Activated T-helper 17 cell treated with anti-CD3 and anti-CD28 coated beads, Interleukin-2, amount 50 U/mL, for 72 hours (primary cell): ENCODE measurements around the gene THG1L. TPM values are rescaled to one million over a fixed set of nuclear protein-coding genes. Genes with fewer than 3 reads are reported as not detected.

Source experiments
- ATAC-seq: fragments of 150-1000 bp; cut with Tn5 transposase; replicated peaks from 2 replicates; pipeline ENCODE4 v1.10.0; 2021; ENCODE audit warnings: mild to moderate bottlenecking, moderate library complexity
- H3K27ac Mint-ChIP-seq: one replicate; pipeline ENCODE4 v1.8.0; 2022; ENCODE audit warnings: mixed read lengths
- H3K27me3 Mint-ChIP-seq: one replicate; pipeline ENCODE4 v1.8.0; 2022; ENCODE audit warnings: mixed read lengths
- H3K36me3 Mint-ChIP-seq: one replicate; pipeline ENCODE4 v1.8.0; 2022; ENCODE audit warnings: low read depth, mild to moderate bottlenecking, mixed read lengths
- H3K4me1 Mint-ChIP-seq: one replicate; pipeline ENCODE4 v1.8.0; 2022; ENCODE audit warnings: mixed read lengths
- H3K4me3 Mint-ChIP-seq: one replicate; pipeline ENCODE4 v1.8.0; 2022; ENCODE audit warnings: mild to moderate bottlenecking, mixed read lengths
- H3K9me3 Mint-ChIP-seq: one replicate; pipeline ENCODE4 v1.8.0; 2022; ENCODE audit warnings: mixed read lengths
- total RNA-seq, 2 donors: library from RNA; stranded (reverse); gene quantifications; one replicate each; pipeline ENCODE4 v1.2.3, GENCODE V29; 2022

Gene THG1L
- total RNA-seq, 2 donors from 2014 or later = 11.0 to 12.1 TPM

DNA sequence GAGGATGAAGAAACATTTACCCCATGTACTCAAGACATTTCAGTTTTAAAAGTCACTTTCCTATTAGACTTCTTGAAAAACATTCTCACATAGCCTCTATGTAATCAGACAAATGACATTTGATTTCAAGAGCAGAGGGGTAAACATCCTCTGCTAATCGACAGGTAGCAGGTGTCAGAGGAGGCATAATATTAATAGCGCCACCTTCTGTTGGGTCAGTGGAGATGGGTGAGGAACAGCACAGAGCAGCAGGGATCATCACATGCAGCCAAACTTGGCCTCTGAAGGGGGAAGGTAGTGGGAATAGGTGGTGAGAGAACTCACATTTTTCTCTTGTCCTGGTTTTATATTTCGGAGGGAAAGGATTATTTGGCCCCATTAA is 9.0 kb downstream of the THG1L start:
- peak; percentile 22 for ATAC-seq
- H3K27ac Mint-ChIP-seq = no peak overlapping the region
- H3K36me3 Mint-ChIP-seq = peaks cover 48% of the 10 kb centered on the region
- no peaks in the 10 kb centered on the region for H3K27me3 Mint-ChIP-seq
- H3K4me3 Mint-ChIP-seq = no peak overlapping the region
- H3K4me1 Mint-ChIP-seq = peaks cover 13% of the 10 kb centered on the region
- H3K9me3 Mint-ChIP-seq = no peaks in the 10 kb centered on the region

- H3K27ac Mint-ChIP-seq = no peak overlapping the region
- H3K27me3 Mint-ChIP-seq = no peaks in the 10 kb centered on the region
- H3K36me3 Mint-ChIP-seq = peaks cover 44% of the 10 kb centered on the region
- no peak overlapping the region for H3K4me3 Mint-ChIP-seq
- H3K4me1 Mint-ChIP-seq = peaks cover 18% of the 10 kb centered on the region
- ATAC-seq = no peak
- H3K9me3 Mint-ChIP-seq = no peaks in the 10 kb centered on the region
These were observed 9.9 kb downstream of the THG1L start for GRCh38 chr5:157741131-157741530.

DNA sequence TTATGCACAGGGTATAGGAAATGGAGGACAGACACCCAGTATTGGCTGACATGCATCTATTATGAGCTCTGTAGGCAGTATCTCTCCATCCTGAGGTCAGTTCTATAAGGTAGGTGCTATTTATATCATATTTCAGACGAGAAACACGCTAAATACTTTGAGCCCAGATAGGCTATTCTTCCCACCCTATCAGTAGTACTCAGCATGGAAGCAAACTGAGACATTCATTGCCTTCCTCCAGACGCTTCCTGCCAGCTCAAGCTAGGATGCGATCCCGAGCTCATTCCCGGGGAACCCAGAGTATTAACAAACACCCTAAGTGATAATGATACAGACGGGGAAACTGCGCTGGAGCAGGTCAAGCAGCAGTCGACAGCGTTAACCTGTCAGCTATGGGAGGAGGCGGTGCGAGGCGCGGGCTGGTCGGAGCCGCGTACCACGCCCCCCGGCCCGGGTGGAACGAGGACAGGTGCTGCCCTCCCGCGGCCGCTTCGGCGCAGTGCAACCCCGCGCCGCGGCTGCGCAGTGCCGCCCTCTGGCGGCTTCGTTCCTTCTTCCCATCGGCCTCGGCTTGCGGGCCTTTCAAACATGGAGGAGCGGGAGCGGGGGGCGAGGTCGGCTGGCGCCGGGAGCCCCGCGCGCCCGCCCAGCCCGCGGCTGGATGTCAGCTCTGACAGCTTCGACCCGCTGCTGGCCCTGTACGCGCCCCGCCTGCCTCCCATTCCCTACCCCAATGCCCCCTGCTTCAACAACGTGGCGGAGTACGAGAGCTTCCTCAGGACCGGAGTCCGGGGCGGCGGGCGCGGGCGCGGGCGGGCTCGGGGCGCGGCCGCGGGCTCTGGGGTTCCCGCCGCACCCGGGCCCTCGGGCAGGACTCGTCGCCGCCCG is 12.2 kb downstream of the THG1L start, which contains the start of gene LSM11:
Gene LSM11 (plus strand): TSS at position 550 of the 888 bp plus-strand sequence. CDS start 39 bp downstream, at position 589.
- Mint-ChIP-seq H3K27ac (peak within 1 kb of the TSS; percentile 86), H3K27me3 (no peaks in the 10 kb centered on the region), H3K4me3 (peak within 1 kb of the TSS; percentile 93), H3K36me3 (peaks cover 22% of the 10 kb centered on the region), H3K4me1 (peaks cover 27% of the 10 kb centered on the region), H3K9me3 (no peaks in the 10 kb centered on the region)
- peak; percentile 94 for ATAC-seq

DNA sequence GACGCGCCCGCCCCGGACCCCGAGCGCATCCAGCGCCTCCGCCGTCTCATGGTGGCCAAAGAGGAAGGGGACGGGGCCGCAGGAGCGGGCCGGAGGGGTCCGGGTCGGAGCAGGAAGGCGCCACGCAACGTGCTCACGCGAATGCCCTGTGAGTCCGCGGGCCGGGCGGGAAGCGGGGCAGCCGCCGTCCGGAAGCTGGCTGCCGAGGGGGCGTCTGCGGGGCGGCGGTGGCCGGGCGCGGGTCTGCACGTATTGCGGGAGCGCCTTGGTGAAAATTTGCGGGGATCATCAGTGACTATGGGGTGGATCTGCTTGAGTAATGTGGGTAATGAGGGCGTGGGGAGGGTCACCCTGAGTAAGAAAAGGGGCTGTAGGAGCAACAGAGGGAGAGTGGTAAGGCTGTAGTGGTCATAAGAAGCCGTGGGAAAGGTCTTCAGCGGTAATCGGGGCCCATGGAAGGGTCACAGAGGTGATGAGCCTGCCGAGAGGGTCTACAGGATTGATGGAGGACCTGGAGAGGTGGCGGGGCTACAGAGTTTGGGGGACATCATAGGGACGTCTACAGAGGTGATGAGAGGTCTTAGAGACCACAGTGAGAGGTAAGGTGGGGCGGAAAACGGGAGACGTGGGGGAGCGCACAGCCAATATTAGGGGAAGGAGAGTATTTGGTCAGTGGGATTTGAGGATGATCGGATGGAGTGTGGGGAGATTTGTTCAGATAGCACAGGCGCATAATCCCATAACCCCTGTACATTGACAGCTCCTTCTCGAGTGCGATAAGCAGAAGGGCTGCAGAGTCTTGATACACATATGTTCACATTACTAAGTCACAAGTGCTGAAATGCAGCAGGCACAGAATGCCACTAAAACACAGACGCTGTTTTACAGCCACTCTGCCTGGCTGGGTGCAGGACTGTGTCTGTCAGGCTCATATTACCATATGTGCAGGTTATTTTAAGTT is 13.1 kb downstream of the THG1L start:
- peak; percentile 26 for ATAC-seq
- peak overlapping the region; percentile 93 for H3K4me3 Mint-ChIP-seq

GRCh38 chr5:157745041-157745456 is 13.8 kb downstream of the THG1L start:
- no peaks in the 10 kb centered on the region for H3K9me3 Mint-ChIP-seq
- H3K4me1 Mint-ChIP-seq = peaks cover 34% of the 10 kb centered on the region
- H3K27me3 Mint-ChIP-seq = no peaks in the 10 kb centered on the region
- no peak for ATAC-seq
- peak overlapping the region; percentile 86 for H3K27ac Mint-ChIP-seq
- peaks cover 12% of the 10 kb centered on the region for H3K36me3 Mint-ChIP-seq
- H3K4me3 Mint-ChIP-seq = peak overlapping the region; percentile 93

More for the DNA sequence above, 13.1 kb downstream of the THG1L start:
- peaks cover 16% of the 10 kb centered on the region for H3K36me3 Mint-ChIP-seq
- H3K9me3 Mint-ChIP-seq = no peaks in the 10 kb centered on the region
- no peaks in the 10 kb centered on the region for H3K27me3 Mint-ChIP-seq
- H3K4me1 Mint-ChIP-seq = peaks cover 34% of the 10 kb centered on the region
- peak overlapping the region; percentile 86 for H3K27ac Mint-ChIP-seq

DNA sequence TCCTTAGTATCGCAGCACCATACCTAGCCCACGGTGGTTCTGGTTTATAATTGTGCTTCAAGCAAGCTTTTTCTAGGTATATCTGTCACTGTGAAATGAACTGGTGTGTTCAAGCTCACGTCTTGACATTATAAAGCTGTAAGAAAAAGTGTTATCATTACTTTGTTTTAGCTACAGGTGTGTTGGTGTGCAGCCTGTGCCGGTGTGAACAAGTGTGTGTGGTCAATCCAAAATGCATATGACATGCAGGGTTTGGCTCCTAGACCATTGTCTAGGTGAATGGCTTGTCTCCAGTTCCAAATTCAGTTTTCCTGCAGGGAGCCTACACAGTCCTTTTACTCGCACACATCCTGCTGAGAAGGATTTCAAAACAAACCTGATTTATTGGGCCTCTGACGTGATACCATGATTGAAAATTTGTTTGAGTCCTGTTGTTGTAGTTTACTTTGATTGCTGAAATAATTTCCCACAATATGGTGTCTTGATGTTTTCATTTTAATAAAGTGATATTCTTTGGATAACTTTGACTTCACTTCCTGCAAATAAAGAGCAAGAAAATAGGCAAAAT is 16.0 kb downstream of the THG1L start:
- peaks cover 26% of the 10 kb centered on the region for H3K36me3 Mint-ChIP-seq
- peak overlapping the region; percentile 33 for H3K4me3 Mint-ChIP-seq
- H3K27ac Mint-ChIP-seq = no peak overlapping the region
- ATAC-seq = no peak
- H3K4me1 Mint-ChIP-seq = peaks cover 34% of the 10 kb centered on the region
- no peaks in the 10 kb centered on the region for H3K27me3 Mint-ChIP-seq
- H3K9me3 Mint-ChIP-seq = no peaks in the 10 kb centered on the region

DNA sequence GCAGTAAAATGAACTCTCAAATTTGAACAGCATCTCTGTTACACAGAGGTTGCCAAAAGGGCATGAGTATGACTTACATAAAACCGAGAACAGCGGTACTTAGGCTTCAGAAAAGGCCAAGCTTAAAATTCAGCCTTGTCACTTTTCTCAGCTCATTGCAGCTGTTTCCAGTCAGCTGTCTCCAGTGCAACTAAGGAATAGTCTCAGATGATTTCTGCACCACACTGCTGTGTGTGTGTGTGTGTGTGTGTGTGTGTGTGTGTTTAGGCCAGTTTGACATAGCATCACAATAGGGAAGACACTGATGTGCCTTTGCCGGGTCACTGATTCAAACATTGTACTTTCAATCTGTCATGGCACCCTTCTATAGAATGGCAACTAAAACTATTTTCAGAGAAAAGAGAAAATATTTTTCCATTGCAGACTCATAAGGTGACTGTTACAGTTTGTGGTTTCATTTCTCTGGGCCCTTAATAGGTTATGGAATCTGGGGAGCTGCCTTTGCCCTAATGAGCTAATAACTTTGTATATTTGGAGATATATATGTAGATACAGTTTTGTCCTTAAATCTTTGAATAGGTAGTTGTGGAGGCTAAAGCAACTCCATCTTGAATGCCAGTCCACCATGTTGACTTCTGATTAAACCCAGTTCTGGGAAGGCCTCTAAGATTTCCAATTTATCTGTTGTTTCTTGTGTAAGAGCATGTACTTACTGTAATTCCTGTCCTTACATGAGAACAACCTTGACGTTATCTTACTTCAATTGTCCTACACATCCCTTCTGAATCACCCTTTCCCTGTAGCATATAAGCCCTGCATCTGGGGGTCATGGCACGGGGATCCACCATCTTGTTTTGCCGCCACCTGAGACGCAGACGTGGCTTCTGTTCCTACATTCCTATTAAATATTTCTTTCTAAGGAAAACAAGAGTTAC is 16.8 kb downstream of the THG1L start:
- Mint-ChIP-seq H3K27me3 (no peaks in the 10 kb centered on the region), H3K27ac (no peak overlapping the region), H3K4me1 (peaks cover 29% of the 10 kb centered on the region), H3K9me3 (no peaks in the 10 kb centered on the region), H3K4me3 (peak overlapping the region; percentile 33), H3K36me3 (peaks cover 33% of the 10 kb centered on the region)
- ATAC-seq = peak; percentile 20

- H3K4me1 Mint-ChIP-seq = peaks cover 29% of the 10 kb centered on the region
- H3K27ac Mint-ChIP-seq = no peak overlapping the region
- ATAC-seq = peak; percentile 51
- no peaks in the 10 kb centered on the region for H3K9me3 Mint-ChIP-seq
- no peaks in the 10 kb centered on the region for H3K27me3 Mint-ChIP-seq
- peaks cover 42% of the 10 kb centered on the region for H3K36me3 Mint-ChIP-seq
- H3K4me3 Mint-ChIP-seq = peak overlapping the region; percentile 33
These were observed 17.7 kb downstream of the THG1L start for GRCh38 chr5:157748760-157749461.

DNA sequence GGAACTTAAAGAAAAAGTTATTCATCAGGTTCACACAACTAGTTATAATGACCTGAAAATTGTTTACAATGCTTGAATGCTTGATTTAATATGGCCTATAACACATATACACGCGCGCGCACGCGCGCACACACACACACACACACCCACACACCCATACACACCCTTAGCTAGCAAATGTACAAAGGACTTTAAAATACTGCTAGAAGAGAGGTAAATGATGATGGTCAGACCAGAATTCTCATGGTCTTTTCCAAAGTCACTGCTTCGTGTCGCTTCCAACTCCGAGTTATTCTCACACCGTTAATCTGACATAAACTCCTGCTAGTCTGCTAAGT is 18.2 kb downstream of the THG1L start:
- H3K9me3 Mint-ChIP-seq = no peaks in the 10 kb centered on the region
- peak overlapping the region; percentile 22 for H3K27ac Mint-ChIP-seq
- H3K27me3 Mint-ChIP-seq = no peaks in the 10 kb centered on the region
- peaks cover 44% of the 10 kb centered on the region for H3K36me3 Mint-ChIP-seq
- H3K4me1 Mint-ChIP-seq = peaks cover 25% of the 10 kb centered on the region
- no peak for ATAC-seq
- H3K4me3 Mint-ChIP-seq = no peak overlapping the region

- Mint-ChIP-seq H3K9me3 (no peaks in the 10 kb centered on the region), H3K4me3 (no peak overlapping the region), H3K27ac (no peak overlapping the region), H3K36me3 (peaks cover 49% of the 10 kb centered on the region), H3K27me3 (no peaks in the 10 kb centered on the region), H3K4me1 (peaks cover 20% of the 10 kb centered on the region)
- no peak for ATAC-seq
These were observed 19.1 kb downstream of the THG1L start for GRCh38 chr5:157750320-157750719.

- no peak for ATAC-seq
- Mint-ChIP-seq H3K4me3 (no peak overlapping the region), H3K27me3 (no peaks in the 10 kb centered on the region), H3K36me3 (peaks cover 82% of the 10 kb centered on the region), H3K4me1 (no peaks in the 10 kb centered on the region), H3K9me3 (no peaks in the 10 kb centered on the region), H3K27ac (no peak overlapping the region)
These were observed 24.9 kb downstream of the THG1L start for GRCh38 chr5:157756122-157756521.

DNA sequence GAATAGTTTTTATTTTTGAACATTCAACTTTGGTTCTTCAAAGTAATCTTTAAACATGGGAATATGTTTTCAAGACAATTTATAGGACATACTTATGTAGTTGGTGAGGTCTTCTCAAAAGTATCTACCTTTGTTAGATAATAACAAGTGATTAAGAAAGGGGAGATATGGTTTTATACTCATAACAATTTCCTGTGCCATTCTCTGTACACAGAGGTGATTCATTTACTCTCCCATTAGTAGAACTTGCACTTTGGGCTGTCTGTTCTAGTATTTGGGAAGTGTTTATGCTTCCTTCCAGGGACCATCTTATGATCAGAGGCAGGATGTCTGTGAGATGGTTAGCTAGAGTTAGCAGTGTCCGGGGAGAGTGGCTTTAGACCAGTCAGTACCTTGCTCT is 27.5 kb downstream of the THG1L start:
- no peaks in the 10 kb centered on the region for H3K9me3 Mint-ChIP-seq
- H3K27me3 Mint-ChIP-seq = no peaks in the 10 kb centered on the region
- peaks cover 56% of the 10 kb centered on the region for H3K36me3 Mint-ChIP-seq
- H3K4me3 Mint-ChIP-seq = no peak overlapping the region
- ATAC-seq = peak; percentile 64
- peak overlapping the region; percentile 30 for H3K27ac Mint-ChIP-seq
- no peaks in the 10 kb centered on the region for H3K4me1 Mint-ChIP-seq
